GF-D8 (cell line): ENCODE data around the gene HOXC5.
"Not testable (repeated sequence)": the region's sequence is repeated elsewhere in the genome, so short reads cannot be mapped to it uniquely, and the experiment has no call there.

Experiments
- DNase-seq: peaks from one replicate; lab custom pipeline; 2025; lab: John Stamatoyannopoulos, UW

Gene HOXC5

GRCh38 chr12:54033980-54034784 lies 1.3 kb downstream of the HOXC5 start:
- no peak for DNase-seq

DNA sequence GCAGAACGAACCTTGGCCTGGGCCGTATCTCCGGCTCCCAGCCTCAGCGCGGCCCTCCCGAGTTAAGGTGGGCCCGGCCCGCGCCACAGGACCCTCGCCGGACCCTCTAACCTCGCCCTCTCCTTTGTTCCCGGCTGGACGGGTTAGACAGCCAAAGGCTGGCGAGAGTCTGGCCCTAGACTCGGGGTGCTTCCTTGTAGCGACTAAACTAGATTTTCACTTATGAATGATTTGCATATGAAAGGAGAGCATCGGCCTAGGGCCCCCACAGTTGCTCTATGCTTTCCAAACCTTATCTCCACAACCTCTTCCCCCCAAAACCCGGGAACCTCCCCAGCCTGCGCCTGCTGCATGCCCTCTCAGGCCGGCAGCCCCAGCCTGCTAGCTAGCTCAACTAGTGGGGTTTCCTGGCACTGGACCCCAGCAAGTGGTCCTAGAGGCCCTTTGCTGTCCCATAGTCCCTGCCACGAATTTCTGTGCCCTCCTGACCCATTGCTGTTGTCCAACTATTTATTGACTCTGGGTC lies 2.0 kb downstream of the HOXC5 start:
- DNase-seq, result no peak

GRCh38 chr12:54035568-54036264 lies 2.9 kb downstream of the HOXC5 start:
- no peak for DNase-seq

DNA sequence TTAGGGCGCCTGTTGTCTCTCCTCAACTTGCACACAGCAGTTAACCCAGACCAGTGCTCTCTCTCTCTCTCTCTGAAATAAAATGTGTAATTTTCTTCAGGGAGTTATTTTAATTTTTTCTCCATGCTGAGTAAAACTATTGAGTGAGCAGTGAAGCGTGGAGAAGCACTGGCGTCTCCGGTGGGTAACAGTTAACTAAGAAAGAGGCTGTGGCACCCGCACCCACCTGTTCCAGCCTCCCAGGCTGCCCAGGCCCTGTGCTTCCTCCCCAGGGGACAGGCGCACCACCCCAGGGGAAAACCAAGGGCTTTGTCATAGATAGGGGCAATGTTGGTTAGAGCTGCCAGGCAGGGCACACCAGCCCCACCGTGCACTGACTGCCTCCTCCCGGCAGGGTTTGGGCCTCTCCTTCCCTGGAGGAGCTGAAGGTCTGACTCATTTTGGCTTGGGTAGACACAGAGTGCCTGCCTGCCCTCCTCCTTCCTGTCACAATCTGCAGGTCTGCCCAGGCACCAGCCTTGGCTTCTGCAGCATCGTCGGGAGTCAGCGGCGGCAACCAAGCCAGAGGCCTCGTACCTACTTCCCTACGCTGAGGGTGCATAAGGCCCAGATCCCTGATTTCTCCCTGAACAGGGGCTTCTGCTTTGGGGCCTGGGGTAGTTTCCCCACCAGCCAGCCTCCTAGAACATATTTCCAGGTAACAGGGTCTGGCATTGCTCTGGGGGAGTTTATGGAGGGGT lies 3.9 kb downstream of the HOXC5 start:
- DNase-seq, result no peak

DNA sequence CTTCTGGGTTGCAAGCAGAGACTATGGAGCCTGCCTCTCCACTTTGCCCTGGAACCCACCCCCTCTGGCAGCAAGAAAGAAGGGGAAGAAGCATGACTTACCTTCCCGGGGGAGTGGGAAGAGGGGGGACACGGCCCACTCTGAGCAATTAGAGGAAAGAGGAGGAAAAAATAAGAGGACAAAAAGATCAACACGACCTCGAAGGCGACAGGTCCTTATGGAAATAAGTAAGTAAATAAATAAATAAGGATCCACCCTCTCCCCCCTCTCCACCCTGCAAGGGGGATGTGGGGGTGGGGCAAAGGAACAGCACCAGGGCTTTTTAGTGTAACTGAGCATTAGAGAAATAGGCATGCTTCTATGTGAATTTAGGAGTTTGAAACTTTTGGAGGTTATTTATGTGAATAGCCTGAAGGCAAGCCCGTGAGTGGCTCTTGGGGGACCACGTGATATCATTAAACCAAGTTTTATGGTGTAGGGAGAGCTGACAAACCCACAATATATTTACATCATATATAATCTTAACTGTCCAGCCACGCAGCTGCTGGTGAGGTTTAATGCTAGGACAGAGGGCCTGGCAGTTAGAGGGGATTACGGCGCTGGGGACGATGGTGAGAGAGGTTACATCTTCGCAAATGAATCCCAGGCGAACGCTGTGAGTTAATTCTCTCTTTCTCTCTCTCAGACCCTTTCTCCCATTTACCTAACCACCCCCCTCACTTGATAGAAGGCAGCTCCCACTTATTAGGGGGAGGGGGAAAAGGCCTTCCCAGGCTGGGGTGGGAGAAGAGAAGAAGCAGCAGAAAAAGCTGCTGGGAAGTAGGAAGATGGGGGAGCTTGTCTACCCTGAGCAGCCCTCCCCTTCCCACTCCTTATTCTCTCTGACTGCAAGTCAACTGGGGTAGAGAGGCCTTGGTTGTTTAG lies 4.8 kb downstream of the HOXC5 start:
- DNase-seq, result no peak

- no peak for DNase-seq
These were observed 5.5 kb downstream of the HOXC5 start for GRCh38 chr12:54038284-54038870.

DNA sequence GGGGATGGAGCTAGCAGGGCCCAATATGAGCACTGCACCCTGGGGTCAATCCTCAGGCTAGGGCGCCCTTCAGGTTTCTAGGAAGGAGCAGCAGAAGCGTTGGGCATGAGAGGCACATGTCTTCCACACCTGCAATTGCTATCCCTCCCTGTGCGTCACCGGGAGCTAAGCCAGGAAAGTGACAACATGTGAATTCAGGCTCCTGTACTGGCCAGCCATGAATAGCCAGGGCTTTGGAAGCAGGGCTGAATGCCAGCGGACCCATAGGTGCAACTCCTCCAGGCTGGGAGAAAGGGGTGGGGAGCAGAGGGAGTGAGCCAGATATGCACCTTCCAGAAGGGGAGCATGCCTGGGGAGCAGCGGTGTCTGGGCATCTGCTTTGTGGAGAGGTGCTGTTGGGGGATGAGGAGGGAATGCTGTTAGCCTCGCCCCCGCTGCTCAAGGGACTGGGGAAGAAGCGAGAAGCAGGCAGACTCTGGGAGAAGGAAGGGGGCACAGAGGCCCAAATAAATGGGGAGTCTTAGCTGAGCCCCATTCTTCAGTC lies 6.1 kb downstream of the HOXC5 start:
- no peak for DNase-seq

DNA sequence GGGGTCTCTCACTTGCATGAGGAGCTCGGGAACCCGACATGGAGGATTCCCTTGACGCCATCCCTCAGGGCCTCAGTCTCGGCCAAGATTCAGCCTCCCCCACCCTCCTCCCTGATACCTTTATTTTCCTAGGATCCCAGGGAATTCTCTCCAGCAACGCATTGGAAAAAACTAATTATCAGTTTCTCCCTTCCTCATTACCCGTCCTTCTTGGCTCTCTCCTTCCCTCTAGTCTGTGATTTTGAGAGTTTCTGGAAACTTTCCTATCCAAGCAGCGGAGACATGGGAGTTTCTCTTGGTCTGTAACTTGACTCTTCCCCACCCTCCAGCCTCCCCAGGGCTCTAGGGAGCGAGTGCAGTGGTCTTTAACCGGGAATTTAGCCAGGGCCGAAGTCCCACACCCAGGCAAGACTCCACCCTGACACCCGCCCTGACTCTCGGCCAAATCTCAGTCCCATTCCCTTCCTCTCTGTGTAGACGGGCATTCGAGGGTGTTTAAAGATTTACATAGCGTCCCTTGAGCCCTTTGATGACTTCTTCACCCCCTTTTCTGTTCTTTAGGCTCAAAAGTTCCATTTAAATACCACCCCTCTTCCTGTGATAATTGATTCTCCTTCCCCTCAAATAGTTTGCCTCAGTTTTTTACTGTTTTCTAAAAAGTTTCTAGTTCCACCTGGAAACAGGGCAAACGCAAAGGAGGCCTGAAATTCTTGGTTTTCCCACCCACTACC lies 6.7 kb downstream of the HOXC5 start:
- no peak for DNase-seq

DNA sequence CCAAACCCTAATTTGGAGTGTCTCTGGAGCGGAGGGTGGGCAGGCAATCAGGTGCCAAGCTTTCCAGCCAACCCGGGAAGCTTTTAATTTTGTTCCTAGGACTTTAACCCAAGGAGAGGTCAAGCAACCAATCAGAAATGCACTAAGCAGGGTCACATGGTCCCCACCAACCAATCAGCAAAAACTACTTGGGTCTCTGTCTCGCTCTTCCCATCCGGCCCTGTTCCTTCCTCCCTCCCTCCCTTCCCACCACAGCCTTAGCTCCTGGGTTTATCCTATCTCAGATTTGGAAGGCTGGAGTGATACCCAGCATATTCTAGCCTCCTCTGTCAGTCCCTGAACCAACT lies 7.3 kb downstream of the HOXC5 start:
- DNase-seq, result no peak

- no peak for DNase-seq
These were observed 7.8 kb downstream of the HOXC5 start for GRCh38 chr12:54040648-54041047.

GRCh38 chr12:54041097-54041690 lies 8.3 kb downstream of the HOXC5 start:
- DNase-seq, result no peak

GRCh38 chr12:54042033-54042432 lies 9.2 kb downstream of the HOXC5 start:
- not testable (repeated sequence) for DNase-seq

DNA sequence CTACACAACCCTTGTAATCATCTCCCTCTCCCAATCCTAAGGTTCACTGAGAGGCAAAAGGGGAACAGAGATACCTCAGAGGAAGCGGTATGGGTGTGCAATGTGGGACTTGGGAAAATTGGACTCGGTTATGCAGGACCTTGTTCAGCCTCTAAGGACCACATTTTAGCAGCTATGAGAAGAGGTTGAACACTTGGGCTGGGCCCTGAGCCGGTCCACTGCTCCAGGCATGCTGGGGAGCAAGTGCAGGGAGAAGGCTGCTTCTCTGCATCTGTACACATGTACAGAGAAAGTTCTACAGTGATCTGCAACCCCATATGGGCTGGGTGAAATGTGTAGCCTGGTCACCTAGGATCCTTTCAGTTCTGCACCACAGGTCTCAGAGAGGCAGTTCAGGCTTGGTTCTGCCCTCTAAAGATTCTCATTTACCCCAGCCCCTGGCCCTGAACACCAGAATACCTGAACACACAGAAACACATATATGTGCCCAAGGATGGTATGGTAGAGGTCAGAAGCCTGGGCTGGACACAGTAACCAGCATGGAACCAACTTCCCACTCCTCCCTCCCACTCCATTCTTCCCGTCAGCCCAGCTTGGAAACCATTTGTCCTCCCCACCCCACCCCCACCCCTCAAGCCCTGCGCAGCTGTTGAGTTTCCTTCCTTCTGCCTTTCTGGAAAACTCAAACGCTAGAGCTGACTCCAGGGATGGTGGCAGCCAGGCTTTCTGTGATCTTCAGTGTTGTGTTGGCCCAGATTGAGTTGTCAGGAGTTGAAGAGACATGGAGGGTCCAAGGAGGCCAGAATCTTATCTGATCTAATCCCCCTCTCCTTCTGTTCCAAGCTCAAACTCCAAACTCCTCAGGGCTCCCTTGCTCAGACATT lies 10.4 kb downstream of the HOXC5 start:
- DNase-seq, result no peak

GRCh38 chr12:54044425-54045103 lies 11.7 kb downstream of the HOXC5 start:
- no peak for DNase-seq

DNA sequence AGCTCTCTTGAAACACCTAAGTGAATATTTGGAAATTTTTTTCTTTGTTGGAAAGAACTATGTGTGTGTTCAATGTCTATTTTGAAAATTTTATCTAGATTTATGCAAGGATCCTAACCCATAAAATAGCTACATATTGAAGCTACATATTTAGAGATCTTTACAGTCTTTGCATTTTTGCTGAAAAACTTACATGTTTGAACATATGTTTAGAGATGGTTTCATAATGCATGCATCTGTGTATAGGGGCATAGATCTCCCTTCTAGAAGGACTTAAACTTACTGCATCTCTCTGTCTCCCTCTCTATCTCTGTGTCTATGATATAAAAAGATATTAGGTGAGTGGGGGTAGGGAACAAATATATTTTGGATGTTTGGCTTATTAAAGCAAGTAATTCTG lies 12.6 kb downstream of the HOXC5 start:
- DNase-seq, result no peak

DNA sequence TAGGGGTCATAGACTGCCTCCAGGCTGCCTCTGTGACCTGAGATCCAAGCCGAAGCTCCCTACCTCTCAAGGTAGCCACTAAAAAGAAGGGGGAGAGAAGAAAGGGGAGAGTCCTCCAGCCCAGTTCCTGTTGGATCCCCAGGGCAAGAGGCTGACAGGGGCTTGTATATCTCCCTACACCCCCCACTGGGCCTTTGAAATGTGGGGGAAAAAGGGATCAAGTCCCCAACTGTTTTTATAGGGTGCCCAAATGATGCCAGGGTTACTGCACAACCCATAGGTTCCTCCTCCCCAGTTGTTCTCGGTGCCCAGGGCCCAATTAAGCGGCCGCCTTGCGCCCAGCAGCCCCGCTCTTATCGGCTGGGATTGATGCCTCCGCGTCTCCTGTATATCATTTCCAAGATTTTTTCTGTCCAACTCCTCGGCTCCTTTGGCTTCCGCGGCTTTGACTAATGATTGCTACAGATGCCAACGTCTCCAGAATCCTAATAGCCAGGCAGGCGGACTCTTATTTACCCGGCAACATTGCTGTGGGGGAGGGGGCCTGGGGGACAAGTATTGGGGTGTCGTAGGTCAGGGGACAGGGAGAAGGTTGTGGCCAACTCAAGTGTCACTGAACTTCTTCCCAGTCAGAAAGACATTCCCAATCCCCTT lies 13.1 kb downstream of the HOXC5 start:
- no peak for DNase-seq

- no peak for DNase-seq
These were observed 13.9 kb downstream of the HOXC5 start for GRCh38 chr12:54046809-54047159.
